Effector CD4-positive, alpha-beta T cell (primary cell): Measurements from ENCODE around the gene UGT1A3.

Source experiments
- DNase-seq: peaks from one replicate; pipeline ENCODE4 v3.0.0-alpha.2; 2020

UGT1A3 gene

GRCh38 chr2:233798335-233799086 lies 69.7 kb downstream of the UGT1A3 start:
- DNase-seq, result no peak

- no peak for DNase-seq
Measured at GRCh38 chr2:233799087-233799665, 70.3 kb downstream of the UGT1A3 start.

DNA sequence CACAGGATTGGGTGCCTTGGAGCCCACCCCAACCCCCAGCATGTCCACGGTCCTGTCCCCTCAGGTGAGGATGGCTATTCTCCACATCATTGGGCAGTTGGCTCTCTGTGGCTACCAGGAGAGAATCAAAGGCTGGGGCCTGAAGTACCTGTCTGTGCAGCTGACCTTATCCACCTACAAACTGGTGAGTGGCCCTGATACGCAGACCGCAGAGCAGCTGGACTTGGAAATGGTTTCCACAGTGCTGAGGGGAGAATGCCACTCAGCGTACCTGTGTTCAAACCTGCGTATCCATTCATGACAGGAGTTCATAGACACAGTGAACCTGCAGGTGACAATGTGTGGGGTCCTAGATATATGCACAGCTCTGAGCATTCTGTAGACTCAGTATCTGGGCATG lies 70.9 kb downstream of the UGT1A3 start:
- no peak for DNase-seq

GRCh38 chr2:233800208-233800607 lies 71.4 kb downstream of the UGT1A3 start:
- no peak for DNase-seq

GRCh38 chr2:233801357-233802131 lies 72.7 kb downstream of the UGT1A3 start:
- DNase-seq, result no peak

GRCh38 chr2:233802132-233802815 lies 73.4 kb downstream of the UGT1A3 start:
- DNase-seq, result no peak

GRCh38 chr2:233803292-233803911 lies 74.6 kb downstream of the UGT1A3 start:
- DNase-seq, result no peak

DNA sequence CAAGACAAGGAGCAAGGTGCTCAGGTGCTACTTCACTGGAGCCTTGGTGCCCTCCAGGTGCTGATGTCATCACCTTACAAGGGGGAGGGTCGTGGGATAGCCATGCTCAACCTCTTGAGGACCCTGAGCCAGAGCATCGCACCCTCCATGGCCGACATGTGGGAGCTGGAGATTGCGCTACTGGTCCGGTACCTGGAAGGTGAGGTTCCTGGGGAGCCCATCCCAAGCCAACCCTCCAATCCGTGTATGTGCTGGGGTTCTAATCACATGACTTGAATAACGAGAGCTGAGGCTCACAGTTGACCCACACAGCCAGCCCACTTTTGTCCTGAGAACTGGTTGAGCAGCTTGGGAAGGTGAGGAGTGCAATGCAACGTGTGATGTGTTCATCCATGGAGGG lies 75.2 kb downstream of the UGT1A3 start:
- no peak for DNase-seq

DNA sequence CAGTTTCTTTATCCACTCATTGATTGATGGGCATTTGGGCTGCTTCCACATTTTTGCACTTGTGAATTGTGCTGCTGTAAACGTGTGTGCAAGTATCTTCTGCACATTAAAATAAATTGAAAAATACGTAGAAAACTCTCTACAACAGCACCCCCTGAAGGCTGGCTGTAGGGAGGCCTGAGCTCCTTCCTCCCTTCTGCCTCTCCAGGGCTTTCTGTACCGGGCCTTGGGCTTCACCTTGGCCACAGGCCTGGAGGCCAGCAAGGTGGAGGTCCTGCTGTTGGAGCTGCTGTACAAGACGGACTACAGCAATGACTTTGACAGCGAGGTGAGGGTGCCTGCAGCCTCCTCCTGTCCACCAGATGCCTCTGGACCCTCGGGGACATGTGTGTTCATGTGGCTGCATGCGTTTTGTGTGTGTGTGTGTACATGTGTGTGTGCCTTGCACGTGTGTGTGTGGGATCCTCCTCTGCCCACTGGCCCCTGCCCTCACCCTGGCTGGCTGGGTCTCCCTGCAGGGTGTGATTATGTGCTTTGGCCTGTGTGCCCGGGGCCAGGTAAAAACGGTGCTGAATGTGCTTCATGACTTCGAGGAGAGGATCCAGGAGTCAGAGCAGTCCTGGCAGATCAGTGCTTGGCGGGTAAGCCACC lies 78.5 kb downstream of the UGT1A3 start:
- DNase-seq, result no peak

- DNase-seq, result no peak
Measured at GRCh38 chr2:233807966-233808935, 79.4 kb downstream of the UGT1A3 start.

- no peak for DNase-seq
Measured at GRCh38 chr2:233810385-233810784, 81.5 kb downstream of the UGT1A3 start.

DNA sequence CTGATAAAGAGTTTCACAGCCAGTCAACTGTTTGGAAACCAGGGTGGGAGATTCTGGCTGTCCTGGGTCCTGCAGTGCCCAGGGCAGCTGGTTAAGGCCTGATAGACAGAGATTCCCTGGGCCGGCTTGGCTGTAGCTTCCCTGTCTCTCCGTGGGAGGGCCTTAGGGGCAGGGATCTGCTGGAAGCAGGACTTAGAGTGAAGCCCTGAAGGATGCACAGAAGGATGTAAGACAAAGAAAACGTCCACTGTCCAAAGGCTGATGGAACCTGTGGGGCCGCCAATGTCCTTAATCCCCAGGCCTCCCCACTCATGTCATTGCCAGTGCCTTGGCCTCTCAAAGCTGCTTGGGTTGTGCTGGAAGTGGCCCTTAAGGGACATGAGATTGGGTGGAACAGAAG lies 82.2 kb downstream of the UGT1A3 start:
- no peak for DNase-seq

GRCh38 chr2:233811732-233812131 lies 82.9 kb downstream of the UGT1A3 start:
- no peak for DNase-seq

GRCh38 chr2:233813236-233814055 lies 84.6 kb downstream of the UGT1A3 start:
- DNase-seq, result no peak

DNA sequence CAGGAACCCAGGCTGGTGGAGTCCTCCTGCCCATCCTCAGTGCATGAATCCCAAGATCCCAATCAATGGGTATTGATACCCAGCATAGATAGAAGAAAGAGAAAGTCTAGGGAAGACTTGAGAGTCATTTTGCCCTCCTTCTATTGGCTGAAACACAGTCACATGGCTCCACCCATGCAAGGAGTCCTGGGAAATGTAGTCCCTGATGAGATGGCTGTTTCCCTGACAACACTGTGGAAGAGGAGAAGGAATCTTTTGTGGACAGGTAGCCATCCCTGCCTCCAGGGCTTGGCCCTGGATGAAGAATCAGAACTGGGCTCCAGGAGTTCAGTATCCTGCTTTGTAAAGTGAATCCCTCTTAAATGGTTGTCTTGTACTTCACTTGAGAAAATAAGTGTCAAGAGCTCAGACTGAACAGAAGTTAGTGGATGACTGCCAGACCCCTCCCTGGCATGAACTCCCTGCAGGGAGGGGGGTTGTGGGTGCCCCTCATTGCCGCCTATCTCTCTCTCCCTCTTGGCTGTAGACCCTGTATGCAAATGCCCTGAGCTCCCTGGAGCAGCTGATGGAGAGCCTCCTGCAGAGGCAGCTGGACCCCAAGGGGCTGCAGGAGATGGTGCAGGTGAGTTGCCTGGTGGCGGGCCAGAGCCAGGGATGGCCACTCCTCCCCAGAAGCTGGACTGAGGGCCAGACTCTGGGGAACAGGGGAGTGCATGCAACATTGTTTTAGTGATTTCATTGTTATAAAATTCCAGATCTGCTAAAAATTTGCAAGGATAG lies 85.4 kb downstream of the UGT1A3 start:
- DNase-seq, result no peak

DNA sequence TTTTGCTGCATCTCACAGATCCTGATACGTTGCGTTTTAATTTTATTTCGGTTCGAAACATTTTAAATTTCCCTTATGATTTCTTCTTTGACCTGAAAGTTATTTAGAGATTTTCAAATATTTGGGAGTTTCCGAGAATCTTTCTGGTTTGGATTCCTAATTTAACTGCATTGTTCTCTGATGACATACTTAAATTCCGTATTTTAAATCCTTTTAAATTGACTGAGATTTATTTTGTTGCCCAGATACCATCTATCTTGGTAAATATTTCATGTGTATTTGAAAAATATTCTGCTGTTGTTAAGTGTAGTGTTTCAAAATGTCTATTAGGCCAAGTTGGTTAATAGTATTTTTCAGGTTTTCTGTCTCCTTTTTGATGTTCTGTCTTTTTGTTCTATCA lies 87.0 kb downstream of the UGT1A3 start:
- no peak for DNase-seq

- DNase-seq, result no peak
Measured at GRCh38 chr2:233816334-233816733, 87.5 kb downstream of the UGT1A3 start.

GRCh38 chr2:233816771-233817170 lies 87.9 kb downstream of the UGT1A3 start:
- DNase-seq, result no peak

- no peak for DNase-seq
Measured at GRCh38 chr2:233817361-233817911, 88.6 kb downstream of the UGT1A3 start.
